Smooth muscle cell (in vitro differentiated cells): ENCODE results near the gene SLC51A. TPM values are rescaled to one million over a fixed set of nuclear protein-coding genes. Genes with fewer than 3 reads are reported as not detected.
"Not testable (repeated sequence)": the region's sequence is repeated elsewhere in the genome, so short reads cannot be mapped to it uniquely, and the experiment has no call there.

ENCODE experiments used
- DNase-seq: peaks from one replicate; lab custom pipeline; 2025; ENCODE audit not compliant: unreplicated experiment; lab: John Stamatoyannopoulos, UW
- H2AFZ ChIP-seq: fragments of 200-600 bp; sonication (generic); 2 replicates; pipeline ENCODE4 v1.6.0; 2016; ENCODE audit warnings: antibody characterized with exemption, low read depth, mild to moderate bottlenecking
- H3F3A ChIP-seq: fragments of 200-600 bp; sonication (generic); 2 replicates; pipeline ENCODE4 v1.6.0; 2017; ENCODE audit warnings: antibody characterized with exemption, low read depth
- H3K27ac ChIP-seq: fragments of 200-600 bp; sonication (generic); 2 replicates; pipeline ENCODE4 v1.5.1; 2016; ENCODE audit warnings: low read depth, mild to moderate bottlenecking
- H3K27me3 ChIP-seq: fragments of 200-600 bp; sonication (generic); 2 replicates; pipeline ENCODE4 v1.6.1; 2016; ENCODE audit warnings: low read depth, mild to moderate bottlenecking
- H3K36me3 ChIP-seq: fragments of 200-600 bp; sonication (generic); 2 replicates; pipeline ENCODE4 v1.5.1; 2016; ENCODE audit warnings: low read depth
- H3K4me1 ChIP-seq: fragments of 200-600 bp; sonication (generic); 2 replicates; pipeline ENCODE4 v1.5.1; 2016; ENCODE audit warnings: low read depth
- H3K4me2 ChIP-seq: fragments of 200-600 bp; sonication (generic); 2 replicates; pipeline ENCODE4 v1.6.0; 2016; ENCODE audit warnings: mild to moderate bottlenecking
- H3K4me3 ChIP-seq: fragments of 200-600 bp; sonication (generic); 2 replicates; pipeline ENCODE4 v1.5.1; 2016; ENCODE audit warnings: mild to moderate bottlenecking
- H3K79me2 ChIP-seq: fragments of 200-600 bp; sonication (generic); 2 replicates; pipeline ENCODE4 v1.6.0; 2016; ENCODE audit warnings: low read depth, mild to moderate bottlenecking
- H3K9ac ChIP-seq: fragments of 200-600 bp; sonication (generic); 2 replicates; pipeline ENCODE4 v1.6.0; 2016; ENCODE audit warnings: low read depth
- H3K9me3 ChIP-seq: fragments of 200-600 bp; sonication (generic); replicated peaks from 2 replicates; pipeline ENCODE4 v1.5.1; 2016; ENCODE audit warnings: low read depth
- H4K20me1 ChIP-seq: fragments of 200-600 bp; sonication (generic); 2 replicates; pipeline ENCODE4 v1.6.0; 2016; ENCODE audit warnings: low read depth
- CTCF ChIP-seq: fragments of 200-600 bp; sonication (generic); IDR thresholded peaks from 2 replicates; pipeline ENCODE4 v1.5.1; 2017; ENCODE audit warnings: borderline replicate concordance, mild to moderate bottlenecking, antibody characterized with exemption; ENCODE audit not compliant: insufficient read depth, poor library complexity, severe bottlenecking
- WGBS: methylation state at CpG from one replicate; pipeline ENCODE4 v1.1.7; 2016; ENCODE audit warnings: low lambda C conversion rate; 5-methylcytosine and 5-hydroxymethylcytosine counted together
- polyA plus RNA-seq: library from polyadenylated mRNA; unstranded; fragments of >200 nt; fragmentation: Nextera tagmentation; extraction: Ambion mirVana; gene quantifications from 2 replicates; pipeline ENCODE4 v1.2.1, GENCODE V29; 2016
- total RNA-seq: library from RNA; depleted of rRNA; stranded (reverse); fragments of >200 nt; gene quantifications from 2 replicates; pipeline ENCODE4 v1.2.3, GENCODE V29; 2014

SLC51A gene
- total and polyA plus RNA-seq, 2 experiments from 2014 or later, result 1.8 TPM; not detected in 1

- WGBS, result 92% methylated on average over 9 of the region's 9 CpGs
- no peak for TF ChIP-seq CTCF
- Histone ChIP-seq H3K36me3 (no peaks in the 10 kb centered on the region), H2AFZ (no peak overlapping the region), H3K4me2 (no peak overlapping the region), H3K27ac (no peak overlapping the region), H3K9ac (no peak overlapping the region), H3K9me3 (no peaks in the 10 kb centered on the region), H3F3A (no peaks in the 10 kb centered on the region), H3K4me3 (no peak overlapping the region), H3K27me3 (no peaks in the 10 kb centered on the region), H4K20me1 (no peaks in the 10 kb centered on the region), H3K4me1 (peaks cover 5% of the 10 kb centered on the region), H3K79me2 (no peaks in the 10 kb centered on the region)
- DNase-seq, result no peak
Observed at GRCh38 chr3:196180346-196180745, 36.0 kb upstream of the SLC51A start.

- Histone ChIP-seq H2AFZ (no peak overlapping the region), H3K4me2 (no peak overlapping the region), H3K27ac (no peak overlapping the region), H4K20me1 (no peaks in the 10 kb centered on the region), H3K4me1 (peaks cover 5% of the 10 kb centered on the region), H3K79me2 (no peaks in the 10 kb centered on the region), H3K36me3 (no peaks in the 10 kb centered on the region), H3F3A (no peaks in the 10 kb centered on the region), H3K4me3 (no peak overlapping the region), H3K27me3 (no peaks in the 10 kb centered on the region), H3K9me3 (no peaks in the 10 kb centered on the region), H3K9ac (no peak overlapping the region)
- WGBS, result 88% methylated on average over 10 of the region's 10 CpGs
- no peak for DNase-seq
- no peak for TF ChIP-seq CTCF
Observed at GRCh38 chr3:196181127-196181546, 35.2 kb upstream of the SLC51A start.

GRCh38 chr3:196184169-196184432 lies 32.2 kb upstream of the SLC51A start:
- not testable (repeated sequence) for H3F3A ChIP-seq, H3K27ac ChIP-seq, H3K9me3 ChIP-seq, H2AFZ ChIP-seq, H3K9ac ChIP-seq, H3K4me2 ChIP-seq, H3K27me3 ChIP-seq, H4K20me1 ChIP-seq, H3K4me3 ChIP-seq, DNase-seq, H3K36me3 ChIP-seq, H3K79me2 ChIP-seq, H3K4me1 ChIP-seq
- 88% methylated on average over 4 of the region's 4 CpGs for WGBS

- H3K27me3 ChIP-seq, result no peaks in the 10 kb centered on the region
- H3K4me1 ChIP-seq, result peaks cover under 1% of the 10 kb centered on the region
- no peak for DNase-seq
- no peak for TF ChIP-seq CTCF
- H3K79me2 ChIP-seq, result no peaks in the 10 kb centered on the region
- no peak overlapping the region for H2AFZ ChIP-seq
- H3K27ac ChIP-seq, result no peak overlapping the region
- no peak overlapping the region for H3K4me2 ChIP-seq
- H4K20me1 ChIP-seq, result no peaks in the 10 kb centered on the region
- H3K4me3 ChIP-seq, result no peak overlapping the region
- no peaks in the 10 kb centered on the region for H3K9me3 ChIP-seq
- no peaks in the 10 kb centered on the region for H3F3A ChIP-seq
- no peak overlapping the region for H3K9ac ChIP-seq
- WGBS, result 98% methylated on average over 15 of the region's 15 CpGs
- no peaks in the 10 kb centered on the region for H3K36me3 ChIP-seq
Observed at GRCh38 chr3:196184881-196185280, 31.5 kb upstream of the SLC51A start.
